HG03520 (cell line): ENCODE data around the gene ABCA7.
"Not testable (repeated sequence)": the region's sequence is repeated elsewhere in the genome, so short reads cannot be mapped to it uniquely, and the experiment has no call there.

Experiments used
- ATAC-seq: cut with Tn5 transposase; IDR thresholded peaks from one replicate; pipeline ENCODE4 v1.9.1; 2021; ENCODE audit warnings: mild to moderate bottlenecking, moderate library complexity; ENCODE audit not compliant: unreplicated experiment

ABCA7 gene

DNA sequence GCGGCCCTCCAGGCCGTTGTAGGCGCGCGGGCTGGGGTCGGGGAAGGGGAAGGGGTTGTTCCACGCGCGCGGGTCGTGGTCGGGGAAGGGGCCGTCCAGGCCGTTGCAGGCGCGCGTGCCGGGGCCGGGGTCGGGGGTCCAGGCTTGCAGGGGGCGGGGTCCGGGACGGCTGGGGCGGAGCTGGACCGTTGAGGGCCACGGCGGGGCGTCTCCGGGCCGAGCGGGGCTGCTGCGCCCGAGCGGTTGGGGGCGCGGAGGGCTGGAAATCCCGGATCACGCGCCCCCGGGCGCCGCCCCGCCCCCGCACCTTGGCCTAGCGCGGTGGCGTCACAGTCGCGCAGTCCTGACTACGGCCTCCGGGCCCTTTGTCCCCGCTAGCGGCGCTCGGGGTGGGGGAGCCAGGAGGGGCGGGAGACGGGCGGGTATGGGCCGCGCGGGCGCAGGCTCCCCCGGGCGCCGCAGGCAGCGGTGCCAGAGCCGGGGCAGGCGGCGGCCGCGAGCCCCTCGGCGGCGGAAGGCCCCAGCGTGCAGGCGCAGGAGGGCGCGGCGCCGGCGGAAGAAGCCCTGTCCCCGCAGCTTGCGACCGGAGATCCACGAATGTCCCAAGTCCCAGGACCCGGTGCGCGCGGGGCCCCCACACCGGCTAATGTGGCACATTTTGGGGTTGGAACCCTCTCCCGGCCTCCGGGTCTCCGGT lies 64.6 kb downstream of the ABCA7 start:
- ATAC-seq = peak; percentile 26

DNA sequence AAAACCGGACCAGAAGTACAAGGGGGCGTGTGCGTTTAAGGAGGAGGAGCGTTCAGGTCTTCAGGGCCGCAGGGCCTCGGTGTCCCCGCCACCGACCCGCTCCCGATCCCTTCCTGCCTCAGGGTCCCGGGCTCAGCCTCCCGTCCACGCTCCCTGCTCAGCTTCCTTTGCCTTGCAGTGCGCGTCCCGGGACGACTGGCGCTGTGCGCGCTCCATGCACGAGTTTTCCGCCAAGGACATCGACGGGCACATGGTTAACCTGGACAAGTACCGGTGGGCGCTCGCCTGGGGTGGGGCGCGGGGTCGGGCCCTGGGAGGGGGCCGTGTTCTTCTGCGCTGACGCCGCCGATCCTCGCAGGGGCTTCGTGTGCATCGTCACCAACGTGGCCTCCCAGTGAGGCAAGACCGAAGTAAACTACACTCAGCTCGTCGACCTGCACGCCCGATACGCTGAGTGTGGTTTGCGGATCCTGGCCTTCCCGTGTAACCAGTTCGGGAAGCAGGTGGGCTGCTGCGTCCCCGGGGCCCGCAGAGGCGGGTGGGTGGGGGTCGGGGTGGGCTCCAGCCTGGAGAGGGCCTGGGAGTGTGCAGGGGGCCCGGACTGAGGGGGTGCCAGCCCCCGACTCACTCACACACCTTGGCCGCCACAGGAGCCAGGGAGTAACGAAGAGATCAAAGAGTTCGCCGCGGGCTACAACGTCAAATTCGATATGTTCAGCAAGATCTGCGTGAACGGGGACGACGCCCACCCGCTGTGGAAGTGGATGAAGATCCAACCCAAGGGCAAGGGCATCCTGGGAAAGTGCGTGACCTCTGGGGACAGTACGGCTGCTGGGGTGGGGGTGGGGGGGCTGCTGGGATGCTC lies 65.3 kb downstream of the ABCA7 start:
- no peak for ATAC-seq

DNA sequence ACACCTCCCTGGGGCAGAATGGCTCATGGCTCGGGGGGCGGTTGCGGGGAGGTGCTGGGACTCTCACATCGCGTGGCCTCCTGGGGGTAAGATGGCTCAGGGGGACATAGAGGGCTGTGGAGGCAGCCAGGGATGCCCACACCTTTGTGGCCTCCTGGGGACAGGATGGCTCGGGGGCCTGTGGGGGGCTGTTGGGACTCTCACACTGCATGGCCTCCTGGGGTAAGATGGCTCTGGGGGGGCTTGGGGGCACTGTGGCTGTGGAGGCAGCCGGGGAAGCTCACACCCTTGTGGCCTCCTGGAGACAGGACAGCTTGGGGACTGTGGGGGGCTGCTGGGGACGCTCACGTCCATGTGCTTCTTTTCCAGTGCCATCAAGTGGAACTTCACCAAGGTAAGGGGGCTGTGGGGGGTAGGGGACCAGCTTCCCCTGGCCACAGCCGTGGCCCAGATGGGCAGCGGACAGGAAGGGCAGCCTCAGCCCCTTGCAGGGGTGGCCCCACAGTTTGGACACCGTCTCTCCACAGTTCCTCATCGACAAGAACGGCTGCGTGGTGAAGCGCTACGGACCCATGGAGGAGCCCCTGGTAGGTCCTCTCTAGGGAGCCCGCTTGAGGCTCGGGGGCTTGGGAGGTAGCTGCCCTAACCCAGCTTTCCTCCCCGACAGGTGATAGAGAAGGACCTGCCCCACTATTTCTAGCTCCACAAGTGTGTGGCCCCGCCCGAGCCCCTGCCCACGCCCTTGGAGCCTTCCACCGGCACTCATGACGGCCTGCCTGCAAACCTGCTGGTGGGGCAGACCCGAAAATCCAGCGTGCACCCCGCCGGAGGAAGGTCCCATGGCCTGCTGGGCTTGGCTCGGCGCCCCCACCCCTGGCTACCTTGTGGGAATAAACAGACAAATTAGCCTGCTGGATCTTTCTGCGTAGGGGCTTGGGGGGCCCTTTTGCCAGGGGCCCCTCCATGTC lies 66.2 kb downstream of the ABCA7 start:
- ATAC-seq = no peak

DNA sequence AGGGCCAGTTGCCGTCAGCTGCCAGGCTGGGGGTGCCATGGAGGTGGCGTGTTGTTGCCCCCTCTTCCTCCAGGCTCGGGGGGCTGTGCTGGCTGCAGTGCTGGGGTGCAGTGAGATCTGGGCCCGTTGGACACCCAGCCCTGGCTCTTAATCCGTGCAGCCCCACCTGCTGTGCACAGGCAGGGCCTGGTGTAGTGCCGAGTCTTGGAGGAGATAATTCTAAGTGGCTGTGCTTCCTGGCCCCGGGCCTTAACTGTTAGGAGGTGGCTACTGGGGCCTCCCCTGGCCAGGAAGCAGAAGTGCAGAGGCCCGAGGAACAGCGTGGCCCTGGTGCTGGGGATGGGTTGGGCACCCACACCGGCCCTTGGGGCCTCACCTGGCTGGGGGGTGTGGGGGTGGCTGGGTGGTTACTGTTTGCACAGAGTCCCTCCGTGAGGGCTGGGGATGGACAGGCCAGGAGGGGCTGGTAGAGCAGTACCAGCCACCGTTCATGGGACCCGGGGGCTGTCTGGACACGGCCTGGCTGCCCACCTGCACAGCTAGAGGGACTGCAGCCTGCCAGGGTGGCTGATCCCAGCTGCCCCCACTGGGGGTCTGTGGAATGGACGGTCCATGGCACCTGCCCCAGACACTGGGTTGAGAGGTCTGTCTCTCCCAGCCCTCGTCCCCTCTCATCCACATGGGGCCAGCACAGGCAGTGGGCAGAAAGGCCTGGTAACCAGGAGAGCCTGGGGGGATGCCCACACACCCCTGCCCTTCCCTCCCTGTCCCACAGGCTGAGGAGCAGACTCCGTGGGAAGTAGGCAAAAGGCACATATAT lies 67.1 kb downstream of the ABCA7 start:
- no peak for ATAC-seq

DNA sequence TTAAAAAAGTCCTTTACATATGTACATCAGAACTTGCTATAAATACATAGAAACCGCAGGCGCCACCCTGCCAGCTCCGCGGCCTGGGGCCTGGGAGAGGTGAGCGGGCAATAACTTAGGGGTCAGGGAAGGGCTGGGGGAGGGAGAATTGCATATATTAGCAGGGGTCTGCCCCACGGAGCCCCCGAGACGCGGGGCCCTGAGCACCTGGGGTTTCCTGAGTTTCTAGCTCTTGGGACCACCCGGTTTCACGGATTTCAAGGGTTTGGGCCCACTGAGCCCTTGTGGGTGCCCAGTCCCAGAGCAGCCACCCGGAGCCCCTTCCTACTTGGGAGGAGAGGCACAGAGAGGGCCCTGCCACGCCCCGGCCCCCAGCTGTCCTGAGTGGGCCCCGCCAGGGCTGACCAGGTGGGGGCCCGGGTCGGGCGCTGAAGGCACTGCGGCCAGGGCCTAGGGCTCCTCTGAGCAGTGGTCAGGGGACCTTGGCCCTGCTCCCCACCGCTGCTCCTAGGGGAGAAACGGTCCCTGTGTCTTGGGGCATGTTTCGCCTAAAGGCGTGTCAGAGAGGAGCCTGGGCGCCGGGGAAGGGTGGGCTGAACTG lies 67.9 kb downstream of the ABCA7 start:
- ATAC-seq = no peak

DNA sequence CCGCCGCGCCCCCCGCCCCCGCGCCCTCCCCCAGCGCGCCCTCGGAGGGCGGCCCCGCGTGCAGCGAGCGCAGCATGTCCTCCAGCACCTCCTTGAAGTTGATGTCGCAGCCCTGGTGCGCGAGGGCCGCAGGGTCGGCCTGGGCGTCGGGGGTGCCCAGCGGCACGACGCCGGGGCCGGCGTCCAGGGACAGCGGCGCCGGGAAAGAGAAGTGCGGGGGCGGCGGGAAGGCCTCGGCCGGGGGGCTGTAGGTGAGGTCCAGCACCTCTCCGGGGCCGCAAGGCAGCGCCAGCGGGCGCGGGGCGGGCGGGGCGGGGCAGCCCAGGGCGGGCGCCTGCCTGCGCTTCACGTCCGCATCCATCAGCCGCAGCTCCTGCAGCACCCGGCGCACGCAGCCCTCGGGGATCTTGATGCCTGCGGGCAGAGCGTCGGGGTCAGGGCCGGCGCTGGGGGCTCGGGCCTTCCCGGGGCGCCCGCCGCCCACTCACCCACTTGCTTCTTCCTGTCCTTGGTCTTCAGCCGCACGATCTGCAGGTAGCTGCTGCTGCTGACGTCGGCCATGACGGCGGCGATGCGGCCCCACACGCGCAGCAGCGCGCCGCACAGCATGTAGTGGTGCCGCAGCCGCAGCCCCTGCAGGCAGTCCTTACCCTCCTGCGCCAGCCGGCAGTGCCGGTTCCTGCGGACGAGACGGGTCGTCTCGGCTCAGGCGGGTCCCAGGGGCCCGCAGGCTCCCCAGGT lies 68.6 kb downstream of the ABCA7 start:
- no peak for ATAC-seq

DNA sequence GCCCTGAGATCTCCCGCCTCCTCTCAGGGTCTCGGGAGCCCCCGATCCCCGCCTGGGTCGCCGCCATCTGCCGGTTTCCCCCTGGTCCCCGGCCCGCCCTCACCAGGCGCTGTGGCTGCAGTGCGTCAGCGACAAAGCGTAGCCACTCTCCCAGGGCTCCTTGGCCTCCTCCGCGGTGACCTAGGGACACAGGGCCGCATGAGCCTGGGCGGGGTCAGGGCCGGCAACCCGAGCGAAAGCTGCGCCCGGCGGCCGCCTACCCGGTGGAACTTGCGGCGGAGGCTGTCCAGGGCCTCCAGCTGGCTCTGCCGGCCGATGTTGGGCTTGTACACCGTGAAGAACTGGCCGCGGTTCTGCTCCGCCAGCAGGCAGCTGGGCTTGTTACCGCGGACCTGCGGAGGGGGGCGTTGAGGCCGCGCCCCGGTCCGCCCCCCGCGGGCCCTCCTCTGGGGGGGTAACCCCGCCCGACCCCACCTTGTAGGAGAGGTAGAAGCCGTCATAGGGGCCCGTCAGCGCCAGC lies 69.2 kb downstream of the ABCA7 start:
- no peak for ATAC-seq

DNA sequence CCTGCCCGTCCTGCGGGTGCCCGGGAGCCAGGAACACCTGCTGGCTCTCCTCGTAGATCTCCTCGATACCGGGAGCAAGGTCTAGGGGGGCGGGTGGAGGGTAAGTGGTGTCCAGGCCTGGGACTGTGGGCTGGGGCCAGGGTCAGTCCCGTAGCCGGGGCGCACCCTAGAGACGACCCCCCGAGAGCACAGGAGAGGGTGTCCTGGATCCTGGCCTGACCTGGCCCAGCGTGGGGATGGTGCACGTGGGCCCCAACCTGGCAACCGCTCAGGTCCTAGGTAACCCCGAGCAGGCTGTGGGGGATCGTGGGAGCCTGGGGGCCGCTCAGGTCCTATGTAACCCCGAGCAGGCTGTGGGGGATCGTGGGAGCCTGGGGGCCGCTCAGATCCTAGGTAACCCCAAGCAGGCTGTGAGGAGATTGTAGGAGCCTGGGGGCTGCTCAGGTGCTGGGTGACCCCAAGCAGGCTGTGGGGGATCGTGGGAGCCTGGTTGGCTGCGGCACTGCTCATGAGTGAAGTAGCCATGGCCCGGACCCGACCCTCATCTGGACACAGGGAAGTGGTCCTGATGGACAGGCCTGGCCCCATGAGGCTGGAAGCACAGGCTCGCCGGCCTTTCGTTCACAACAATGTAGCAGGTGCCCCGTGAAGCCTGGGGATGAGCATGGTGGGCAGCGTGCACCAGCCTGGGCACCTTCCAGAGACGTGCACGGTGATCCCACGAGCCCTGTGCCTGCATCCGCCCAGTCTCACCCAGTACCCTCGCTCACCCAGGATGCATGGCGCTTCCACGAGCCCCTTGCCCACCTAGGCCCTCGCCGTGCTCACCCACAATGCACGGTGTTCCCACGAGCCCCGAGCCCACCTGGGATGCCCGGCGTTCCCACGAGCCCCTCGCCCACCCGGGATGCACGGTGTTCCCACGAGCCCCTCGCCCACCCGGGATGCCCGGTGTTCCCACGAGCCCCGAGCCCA lies 70.1 kb downstream of the ABCA7 start:
- no peak for ATAC-seq

DNA sequence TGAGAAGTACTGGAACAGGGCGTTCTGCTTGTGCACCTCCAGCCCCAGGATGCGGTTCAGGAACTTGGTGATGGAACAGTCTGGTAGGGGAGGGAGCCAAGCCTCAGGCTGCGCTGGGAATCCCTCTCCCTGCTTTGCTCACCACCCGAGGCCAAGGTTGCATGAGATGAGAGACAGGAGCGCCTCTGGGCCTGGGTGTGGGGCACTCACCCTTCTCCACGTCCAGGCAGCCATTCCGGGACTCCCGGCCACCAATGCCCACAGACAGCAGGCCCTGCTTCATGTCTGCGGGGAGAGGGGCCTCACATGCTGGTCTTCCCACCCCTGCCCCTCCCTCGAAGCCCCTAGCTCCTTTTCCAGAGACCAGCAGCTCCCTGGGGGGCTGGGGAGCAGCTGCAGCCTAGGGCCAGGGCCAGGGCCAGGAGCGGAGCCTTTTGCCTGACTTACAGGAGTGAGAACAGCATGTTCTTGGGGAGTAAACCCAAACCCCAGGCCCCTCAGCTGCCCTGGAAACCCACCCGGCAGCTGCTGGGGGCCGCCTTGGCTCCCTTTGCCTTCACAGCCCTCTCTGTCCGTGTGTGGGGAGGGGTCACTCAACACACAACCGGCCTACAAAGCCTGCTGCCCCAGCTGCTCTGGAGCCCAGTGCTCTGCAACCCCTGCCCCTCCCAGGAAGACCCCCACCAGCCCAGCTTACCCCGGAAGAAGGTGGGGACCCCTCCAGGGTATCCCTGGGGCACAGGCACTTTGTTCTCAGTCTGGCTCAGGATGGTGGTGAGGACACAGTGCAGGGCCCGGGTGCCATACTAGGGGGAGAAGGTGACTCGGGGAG lies 71.1 kb downstream of the ABCA7 start:
- ATAC-seq = no peak

DNA sequence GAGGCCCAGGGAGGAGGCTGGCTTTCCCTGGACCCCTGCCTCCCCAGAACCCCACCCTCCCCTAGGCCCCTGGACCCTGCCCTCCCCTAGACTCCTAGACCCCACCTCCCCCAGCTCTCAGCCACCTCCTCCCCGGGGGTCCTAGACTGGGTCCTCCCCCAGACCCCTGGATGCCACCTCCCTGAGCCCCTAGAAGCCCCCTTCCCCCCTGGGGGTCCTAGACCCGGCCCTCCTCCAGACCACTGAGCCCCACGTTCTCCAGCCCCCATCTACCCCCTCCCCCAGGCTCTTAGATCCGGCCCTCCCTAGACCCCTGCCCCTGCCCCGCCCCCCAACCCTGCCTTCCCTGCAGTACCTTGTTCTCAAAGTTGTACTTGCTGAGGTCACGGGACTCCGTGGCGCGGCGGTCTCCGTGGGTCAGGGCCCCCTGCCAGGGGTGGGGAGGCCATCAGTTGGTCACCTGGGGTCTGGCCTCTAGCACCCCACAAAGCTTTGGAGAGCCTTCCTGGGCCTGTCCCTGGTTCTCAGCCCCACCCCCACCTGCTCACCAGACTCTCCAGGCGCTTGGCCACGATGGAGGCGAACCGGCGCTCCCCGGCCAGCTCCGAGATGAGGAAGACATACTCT lies 71.8 kb downstream of the ABCA7 start:
- no peak for ATAC-seq

DNA sequence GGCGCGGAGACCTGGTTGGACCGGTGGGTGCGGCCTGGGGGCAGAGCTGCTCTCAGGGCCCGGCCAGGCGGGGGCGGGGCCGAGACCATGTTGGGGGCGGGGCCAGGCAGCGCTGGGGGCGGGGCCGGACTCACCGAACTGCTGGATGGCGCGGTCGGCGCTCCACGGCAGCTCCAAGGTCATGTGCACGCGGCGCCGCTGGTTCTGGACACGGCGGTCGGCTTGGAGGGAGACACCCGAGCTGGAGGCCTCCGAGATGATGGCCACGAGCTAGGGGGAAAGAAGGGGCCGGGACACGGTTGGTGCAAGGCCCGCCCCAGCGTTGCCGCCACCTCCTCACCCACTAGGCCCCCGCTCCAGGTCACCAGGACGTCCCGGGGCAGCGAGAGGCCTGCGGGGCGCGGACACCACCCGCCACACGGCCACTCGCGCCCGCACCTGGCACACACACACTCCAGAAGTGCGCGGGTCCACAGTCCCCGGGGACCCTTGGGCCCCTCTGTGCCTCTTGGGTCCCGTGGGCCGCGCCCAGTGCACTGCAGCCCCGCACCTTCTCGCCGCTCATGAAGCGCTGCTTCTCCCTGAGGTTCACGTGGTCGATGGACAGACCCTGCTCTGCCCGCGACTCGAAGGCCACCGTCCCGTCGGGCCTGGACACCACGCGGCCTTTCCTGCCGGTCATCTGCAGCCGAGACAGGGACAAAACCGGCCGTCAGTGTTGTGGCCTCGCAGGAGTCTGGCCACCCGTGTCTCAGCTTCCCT lies 72.5 kb downstream of the ABCA7 start:
- ATAC-seq = no peak

DNA sequence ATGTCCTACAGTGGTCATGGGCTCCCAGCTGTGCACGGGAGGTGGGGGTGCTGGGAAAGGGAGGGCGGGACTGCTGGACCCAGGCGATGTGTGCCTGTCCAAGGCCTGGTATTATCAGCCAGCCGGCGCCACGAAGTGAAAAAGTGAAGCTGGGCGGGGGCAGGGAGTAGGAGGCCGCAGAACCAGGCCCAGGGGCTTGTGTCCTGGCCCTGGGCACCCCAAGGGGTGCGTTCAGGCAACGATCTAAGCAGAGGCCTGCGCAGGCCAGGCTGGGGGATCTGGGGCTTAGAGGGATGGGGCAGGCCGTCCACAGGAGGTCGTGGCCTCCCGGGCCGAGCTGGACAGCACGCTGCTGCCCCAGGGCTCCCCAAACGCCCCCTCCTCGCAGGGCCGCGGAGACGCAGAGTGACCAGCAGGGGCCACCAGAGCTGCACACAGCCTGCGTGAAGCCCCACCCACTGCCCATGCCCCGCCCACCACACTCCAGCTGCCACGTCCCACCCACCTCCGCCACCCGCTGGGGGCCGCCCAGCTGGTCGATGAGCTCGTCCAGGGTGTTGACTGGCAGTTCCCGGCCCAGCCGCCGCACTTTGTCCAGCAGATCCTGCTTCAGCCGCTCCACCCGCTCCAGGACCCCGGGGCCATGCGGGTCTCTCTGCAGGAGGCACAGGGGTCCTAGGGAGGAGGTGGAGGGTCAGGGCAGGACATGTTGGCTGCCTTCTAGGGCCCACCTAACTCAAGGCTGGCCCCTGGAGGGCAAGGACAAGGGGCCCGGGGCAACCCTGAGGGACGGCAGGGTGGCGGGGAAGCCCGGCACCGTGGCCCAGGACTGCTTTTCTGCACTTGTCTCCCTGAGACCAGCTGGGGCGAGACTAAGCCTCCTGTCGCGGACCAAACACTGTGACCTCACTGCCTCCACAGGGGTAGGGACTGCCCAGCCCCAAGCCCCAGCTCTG lies 73.4 kb downstream of the ABCA7 start:
- no peak for ATAC-seq

DNA sequence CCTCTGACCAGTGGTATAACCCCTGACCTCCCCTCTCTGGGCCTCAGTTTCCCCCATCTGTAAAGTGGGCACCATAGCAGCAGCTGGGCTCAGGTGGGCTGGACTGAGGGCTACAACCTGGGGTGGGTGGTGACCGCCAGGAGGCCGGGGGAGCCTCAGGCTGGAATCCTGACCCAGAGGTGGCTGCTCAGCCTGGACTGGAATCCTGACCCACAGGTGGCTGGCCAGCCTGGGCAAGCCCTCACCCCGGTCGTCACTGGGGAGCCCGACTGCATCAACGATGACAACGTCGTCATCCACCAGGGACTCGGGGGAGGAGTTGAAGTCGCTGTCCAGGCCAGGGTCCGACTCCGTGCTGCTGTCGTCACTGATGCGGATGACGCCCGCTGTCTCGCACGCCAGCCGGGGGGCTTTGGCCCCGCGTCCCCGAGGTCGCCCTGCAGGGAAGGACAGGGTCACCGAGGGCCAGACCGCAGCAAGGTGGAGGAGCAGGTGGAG lies 74.1 kb downstream of the ABCA7 start:
- ATAC-seq = no peak

DNA sequence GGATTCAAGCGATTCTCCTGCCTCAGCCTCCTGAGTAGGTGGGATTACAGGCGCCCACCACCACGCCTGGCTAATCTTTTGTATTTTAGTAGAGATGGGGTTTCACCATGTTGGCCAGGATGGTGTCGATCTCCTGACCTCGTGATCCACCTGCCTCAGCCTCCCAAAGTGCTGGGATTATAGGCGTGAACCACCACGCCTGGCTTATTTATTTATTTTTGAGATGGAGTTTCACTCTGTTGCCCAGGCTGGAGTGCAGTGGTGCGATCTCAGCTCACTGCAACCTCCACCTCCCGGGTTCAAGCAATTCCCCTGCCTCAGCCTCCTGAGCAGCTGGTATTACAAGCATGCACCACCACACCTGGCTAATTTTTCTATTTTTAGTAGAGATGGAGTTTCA lies 74.8 kb downstream of the ABCA7 start:
- ATAC-seq = not testable (repeated sequence)
